Muscle layer of duodenum (tissue), 2 donors: ENCODE data around the gene PIK3R1.

Experiments
- H3K27ac ChIP-seq: one replicate; pipeline ENCODE4 v1.7.0; 2013; ENCODE audit warnings: mild to moderate bottlenecking, low read length
- H3K27me3 ChIP-seq: one replicate; pipeline ENCODE4 v1.7.0; 2013; ENCODE audit warnings: low read depth, mild to moderate bottlenecking, control low read depth, low read length
- H3K36me3 ChIP-seq, 2 donors: one replicate each; pipeline ENCODE4 v1.7.0; 2013; ENCODE audit warnings: low read length in 2 of 2, control low read depth in 1 of 2, mild to moderate bottlenecking in 1 of 2; ENCODE audit not compliant: insufficient read depth in 2 of 2, control insufficient read depth in 1 of 2
- H3K4me1 ChIP-seq, 2 donors: one replicate each; pipeline ENCODE4 v1.7.0; 2013; ENCODE audit warnings: low read length in 2 of 2, mild to moderate bottlenecking in 2 of 2, control low read depth in 1 of 2, moderate library complexity in 1 of 2; ENCODE audit not compliant: insufficient read depth in 2 of 2, control insufficient read depth in 1 of 2
- H3K4me3 ChIP-seq, 2 donors: one replicate each; pipeline ENCODE4 v1.7.0; 2013; ENCODE audit warnings: low read length in 2 of 2, low read depth in 1 of 2, mild to moderate bottlenecking in 1 of 2
- H3K9me3 ChIP-seq, 2 donors: one replicate each; pipeline ENCODE4 v1.7.0; 2013; ENCODE audit warnings: low read length in 2 of 2, control low read depth in 1 of 2, mild to moderate bottlenecking in 1 of 2; ENCODE audit not compliant: control insufficient read depth in 1 of 2
- donor health status: healthy.

PIK3R1 gene

GRCh38 chr5:68220260-68220659, 4.7 kb downstream of the PIK3R1 start:
- Histone ChIP-seq H3K27me3 (no peaks in the 10 kb centered on the region), H3K36me3 (peaks cover 0 to 5% of the 10 kb centered on the region in 2 donors), H3K27ac (no peak overlapping the region), H3K4me1 (peaks cover 26 to 50% of the 10 kb centered on the region in 2 donors), H3K4me3 (no peak overlapping the region), H3K9me3 (no peaks in the 10 kb centered on the region)

- no peak overlapping the region for H3K27ac ChIP-seq
- no peaks in the 10 kb centered on the region for H3K27me3 ChIP-seq
- H3K36me3 ChIP-seq = peaks cover 0 to 5% of the 10 kb centered on the region in 2 donors
- H3K4me1 ChIP-seq = peaks cover 32 to 56% of the 10 kb centered on the region in 2 donors
- H3K4me3 ChIP-seq = no peak overlapping the region
- H3K9me3 ChIP-seq = no peaks in the 10 kb centered on the region
Observed at GRCh38 chr5:68220914-68221313, 5.4 kb downstream of the PIK3R1 start.

- Histone ChIP-seq H3K27me3 (no peaks in the 10 kb centered on the region), H3K4me3 (no peak overlapping the region), H3K4me1 (peaks cover 34 to 56% of the 10 kb centered on the region in 2 donors), H3K9me3 (no peaks in the 10 kb centered on the region), H3K27ac (no peak overlapping the region), H3K36me3 (peaks cover 0 to 7% of the 10 kb centered on the region in 2 donors)
Observed at GRCh38 chr5:68221488-68221887, 5.9 kb downstream of the PIK3R1 start.

GRCh38 chr5:68222310-68222709, 6.8 kb downstream of the PIK3R1 start:
- H3K4me3 ChIP-seq = peak overlapping the region in 1 of 2 donors; percentile 19
- H3K36me3 ChIP-seq = peaks cover 7 to 14% of the 10 kb centered on the region in 2 donors
- H3K4me1 ChIP-seq = peaks cover 34 to 56% of the 10 kb centered on the region in 2 donors
- no peaks in the 10 kb centered on the region for H3K27me3 ChIP-seq
- no peak overlapping the region for H3K27ac ChIP-seq
- H3K9me3 ChIP-seq = no peaks in the 10 kb centered on the region

GRCh38 chr5:68222824-68223354, 7.3 kb downstream of the PIK3R1 start:
- Histone ChIP-seq H3K4me3 (no peak overlapping the region), H3K4me1 (peaks cover 34 to 59% of the 10 kb centered on the region in 2 donors), H3K36me3 (peaks cover 13 to 17% of the 10 kb centered on the region in 2 donors), H3K27ac (no peak overlapping the region), H3K9me3 (no peaks in the 10 kb centered on the region), H3K27me3 (no peaks in the 10 kb centered on the region)

GRCh38 chr5:68223904-68224303, 8.3 kb downstream of the PIK3R1 start:
- peak overlapping the region in 1 of 2 donors; percentile 0 for H3K4me3 ChIP-seq
- peak overlapping the region; percentile 21 for H3K27ac ChIP-seq
- H3K9me3 ChIP-seq = no peaks in the 10 kb centered on the region
- peaks cover 14 to 17% of the 10 kb centered on the region in 2 donors for H3K36me3 ChIP-seq
- H3K27me3 ChIP-seq = no peaks in the 10 kb centered on the region
- peaks cover 27 to 59% of the 10 kb centered on the region in 2 donors for H3K4me1 ChIP-seq

GRCh38 chr5:68224509-68225187, 9.1 kb downstream of the PIK3R1 start:
- Histone ChIP-seq H3K27ac (peak overlapping the region; percentile 32), H3K4me3 (no peak overlapping the region), H3K9me3 (no peaks in the 10 kb centered on the region), H3K4me1 (peaks cover 27 to 61% of the 10 kb centered on the region in 2 donors), H3K36me3 (peaks cover 14 to 17% of the 10 kb centered on the region in 2 donors), H3K27me3 (no peaks in the 10 kb centered on the region)

- Histone ChIP-seq H3K9me3 (no peaks in the 10 kb centered on the region), H3K27me3 (no peaks in the 10 kb centered on the region), H3K4me1 (peaks cover 27 to 62% of the 10 kb centered on the region in 2 donors), H3K27ac (peak overlapping the region; percentile 32), H3K36me3 (peaks cover 14 to 17% of the 10 kb centered on the region in 2 donors), H3K4me3 (peak overlapping the region in 1 of 2 donors; percentile 35)
Observed at GRCh38 chr5:68225188-68225910, 9.8 kb downstream of the PIK3R1 start.

GRCh38 chr5:68225911-68226545, 10.5 kb downstream of the PIK3R1 start:
- H3K36me3 ChIP-seq = peaks cover 12 to 20% of the 10 kb centered on the region in 2 donors
- no peaks in the 10 kb centered on the region for H3K27me3 ChIP-seq
- H3K4me3 ChIP-seq = peak overlapping the region in 1 of 2 donors; percentile 35
- H3K9me3 ChIP-seq = no peaks in the 10 kb centered on the region
- H3K27ac ChIP-seq = peak overlapping the region; percentile 32
- peaks cover 27 to 65% of the 10 kb centered on the region in 2 donors for H3K4me1 ChIP-seq

GRCh38 chr5:68226546-68227073, 11.1 kb downstream of the PIK3R1 start:
- Histone ChIP-seq H3K36me3 (peaks cover 12 to 20% of the 10 kb centered on the region in 2 donors), H3K4me3 (no peak overlapping the region), H3K9me3 (no peaks in the 10 kb centered on the region), H3K27me3 (no peaks in the 10 kb centered on the region), H3K27ac (no peak overlapping the region), H3K4me1 (peaks cover 27 to 71% of the 10 kb centered on the region in 2 donors)
